AG09309 (cell line): ENCODE measurements around the gene SLC2A13.

Source experiments
- DNase-seq: peaks from one replicate; pipeline ENCODE4 v3.0.0-alpha.2; 2010; ENCODE audit warnings: low read depth
- H3K4me3 ChIP-seq: 2 replicates; pipeline ENCODE4 v1.5.1; 2011; ENCODE audit warnings: mild to moderate bottlenecking, low read depth, low read length, moderate library complexity; ENCODE audit not compliant: control insufficient read depth
- CTCF ChIP-seq: IDR thresholded peaks from 2 replicates; pipeline ENCODE4 v1.5.1; 2011; ENCODE audit warnings: mild to moderate bottlenecking, low read depth, low read length, inconsistent platforms; ENCODE audit not compliant: insufficient read depth, control insufficient read depth; ENCODE audit errors: missing control alignments

Gene SLC2A13

GRCh38 chr12:39878753-39879152 lies 227.1 kb downstream of the SLC2A13 start:
- TF ChIP-seq CTCF, result no peak
- H3K4me3 ChIP-seq, result no peak overlapping the region
- DNase-seq, result no peak

GRCh38 chr12:39875721-39876120 lies 230.2 kb downstream of the SLC2A13 start:
- TF ChIP-seq CTCF, result no peak

GRCh38 chr12:39874785-39875184 lies 231.1 kb downstream of the SLC2A13 start:
- no peak for TF ChIP-seq CTCF
- DNase-seq, result no peak
- no peak overlapping the region for H3K4me3 ChIP-seq

More at GRCh38 chr12:39875721-39876120, 230.2 kb downstream of the SLC2A13 start:
- no peak for DNase-seq
- H3K4me3 ChIP-seq, result no peak overlapping the region

GRCh38 chr12:39873065-39873464 lies 232.8 kb downstream of the SLC2A13 start:
- no peak for DNase-seq
- no peak for TF ChIP-seq CTCF
- no peak overlapping the region for H3K4me3 ChIP-seq

GRCh38 chr12:39872425-39872824 lies 233.5 kb downstream of the SLC2A13 start:
- no peak overlapping the region for H3K4me3 ChIP-seq
- DNase-seq, result no peak
- no peak for TF ChIP-seq CTCF

GRCh38 chr12:39868328-39868725 lies 237.6 kb downstream of the SLC2A13 start:
- no peak overlapping the region for H3K4me3 ChIP-seq
- DNase-seq, result no peak
- no peak for TF ChIP-seq CTCF
